Endodermal cell (in vitro differentiated cells): ENCODE data around the gene AKNAD1. TPM values are rescaled to one million over a fixed set of nuclear protein-coding genes. Genes with fewer than 3 reads are reported as not detected.

Source experiments
- DNase-seq: peaks from one replicate; pipeline ENCODE4 v3.0.0-alpha.2; 2017
- H3K27ac ChIP-seq: 2 replicates; pipeline ENCODE4 v1.5.1; 2013; ENCODE audit warnings: mild to moderate bottlenecking, low read depth, low read length, moderate library complexity
- H3K27me3 ChIP-seq: 2 replicates; pipeline ENCODE4 v1.6.1; 2013; ENCODE audit warnings: mild to moderate bottlenecking, low read length, moderate library complexity; ENCODE audit not compliant: insufficient read depth, control insufficient read depth, poor library complexity, severe bottlenecking
- H3K36me3 ChIP-seq: 2 replicates; pipeline ENCODE4 v1.7.0; 2013; ENCODE audit warnings: mild to moderate bottlenecking, low read length, moderate library complexity; ENCODE audit not compliant: control insufficient read depth, insufficient read depth
- H3K4me1 ChIP-seq: one replicate; pipeline ENCODE4 v1.7.0; 2013; ENCODE audit warnings: low read length; ENCODE audit not compliant: control insufficient read depth, insufficient read depth
- H3K4me3 ChIP-seq: 2 replicates; pipeline ENCODE4 v1.5.1; 2013; ENCODE audit warnings: mild to moderate bottlenecking, low read length, moderate library complexity
- H3K9ac ChIP-seq: 2 replicates; pipeline ENCODE4 v1.6.1; 2013; ENCODE audit warnings: mild to moderate bottlenecking, low read length, moderate library complexity; ENCODE audit not compliant: poor library complexity, severe bottlenecking; ENCODE audit errors: extremely low read depth
- H3K9me3 ChIP-seq: 2 replicates; pipeline ENCODE4 v1.6.1; 2013; ENCODE audit warnings: mild to moderate bottlenecking, low read length, moderate library complexity; ENCODE audit not compliant: control insufficient read depth
- H3K27ac Mint-ChIP-seq: 2 replicates; pipeline ENCODE4 v1.8.0; 2020; ENCODE audit warnings: mixed read lengths
- H3K27me3 Mint-ChIP-seq: 2 replicates; pipeline ENCODE4 v1.8.0; 2021; ENCODE audit warnings: mild to moderate bottlenecking, mixed read lengths; ENCODE audit not compliant: insufficient read depth
- H3K36me3 Mint-ChIP-seq: 2 replicates; pipeline ENCODE4 v1.8.0; 2020; ENCODE audit warnings: low read depth, mixed read lengths
- H3K4me1 Mint-ChIP-seq: 2 replicates; pipeline ENCODE4 v1.8.0; 2020; ENCODE audit warnings: mixed read lengths
- H3K4me3 Mint-ChIP-seq: 2 replicates; pipeline ENCODE4 v1.8.0; 2020; ENCODE audit warnings: mild to moderate bottlenecking, moderate library complexity, mixed read lengths
- H3K9me3 Mint-ChIP-seq: 2 replicates; pipeline ENCODE4 v1.8.0; 2020; ENCODE audit warnings: mild to moderate bottlenecking, mixed read lengths
- whole genome bisulfite sequencing, 2 experiments: methylation state at CpG; one replicate each; pipeline versions ENCODE4 v1.1.5 to v1.1.7; 2013; ENCODE audit warnings: missing lambda C conversion rate in 2 of 2, mixed read lengths in 1 of 2; ENCODE audit not compliant: insufficient coverage in 1 of 2, insufficient read length in 1 of 2; 5-methylcytosine and 5-hydroxymethylcytosine counted together
- total RNA-seq, 2 donors: library from RNA; stranded (reverse); fragmentation: NEBNext Ultra II Directional in 1 of 2; extraction: Animal tissue kit (Norgen Biotek cat#: 25700) in 1 of 2; gene quantifications; 2 replicates in 1 of 2; 3 replicates in 1 of 2; pipeline ENCODE4 v1.2.1, GENCODE V29; 2021
- TF ChIP-seq, protein P1 (sequence below): fragments of 200-600 bp; sonication (generic); conservative IDR thresholded peaks from 2 replicates; pipeline ENCODE4 v1.5.0; 2021; ENCODE audit warnings: antibody characterized with exemption, mild to moderate bottlenecking

Gene AKNAD1
- total RNA-seq, 2 donors from 2014 or later, result 0.20 to 2.0 TPM

DNA sequence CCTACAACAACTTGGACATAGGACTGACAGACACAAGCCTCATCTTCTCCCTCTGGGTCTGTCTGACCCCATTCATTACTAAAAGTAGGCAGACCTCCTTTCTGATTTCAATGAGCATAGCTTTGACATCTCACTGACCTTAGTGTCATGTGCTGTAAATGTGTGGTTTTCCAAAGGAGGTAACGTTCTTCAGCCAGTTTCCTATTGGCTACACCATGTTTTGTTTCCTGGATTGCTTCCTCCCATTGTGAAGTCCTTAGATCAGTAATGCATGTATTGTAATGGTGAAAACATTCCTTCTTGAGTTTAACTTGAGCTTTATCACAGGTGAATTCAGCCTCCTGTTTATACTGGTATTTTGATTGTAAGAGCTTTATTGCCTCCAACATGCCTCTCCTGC is 89.8 kb downstream of the AKNAD1 start:
- DNase-seq, result no peak
- WGBS, 2 experiments, result 83 to 93% methylated on average over 1 of the region's 1 CpG
- H3K9ac ChIP-seq, result no peak overlapping the region
- no peak overlapping the region for H3K4me3 Mint-ChIP-seq
- H3K27me3 ChIP-seq, result no peaks in the 10 kb centered on the region
- no peaks in the 10 kb centered on the region for H3K9me3 ChIP-seq
- no peaks in the 10 kb centered on the region for H3K27me3 Mint-ChIP-seq
- no peaks in the 10 kb centered on the region for H3K9me3 Mint-ChIP-seq
- H3K36me3 ChIP-seq, result peaks cover 48% of the 10 kb centered on the region
- no peak overlapping the region for H3K27ac ChIP-seq
- H3K4me1 Mint-ChIP-seq, result no peaks in the 10 kb centered on the region
- peaks cover 32% of the 10 kb centered on the region for H3K36me3 Mint-ChIP-seq
- H3K27ac Mint-ChIP-seq, result no peak overlapping the region
- H3K4me1 ChIP-seq, result peaks cover 3% of the 10 kb centered on the region
- TF ChIP-seq, protein P1, sequence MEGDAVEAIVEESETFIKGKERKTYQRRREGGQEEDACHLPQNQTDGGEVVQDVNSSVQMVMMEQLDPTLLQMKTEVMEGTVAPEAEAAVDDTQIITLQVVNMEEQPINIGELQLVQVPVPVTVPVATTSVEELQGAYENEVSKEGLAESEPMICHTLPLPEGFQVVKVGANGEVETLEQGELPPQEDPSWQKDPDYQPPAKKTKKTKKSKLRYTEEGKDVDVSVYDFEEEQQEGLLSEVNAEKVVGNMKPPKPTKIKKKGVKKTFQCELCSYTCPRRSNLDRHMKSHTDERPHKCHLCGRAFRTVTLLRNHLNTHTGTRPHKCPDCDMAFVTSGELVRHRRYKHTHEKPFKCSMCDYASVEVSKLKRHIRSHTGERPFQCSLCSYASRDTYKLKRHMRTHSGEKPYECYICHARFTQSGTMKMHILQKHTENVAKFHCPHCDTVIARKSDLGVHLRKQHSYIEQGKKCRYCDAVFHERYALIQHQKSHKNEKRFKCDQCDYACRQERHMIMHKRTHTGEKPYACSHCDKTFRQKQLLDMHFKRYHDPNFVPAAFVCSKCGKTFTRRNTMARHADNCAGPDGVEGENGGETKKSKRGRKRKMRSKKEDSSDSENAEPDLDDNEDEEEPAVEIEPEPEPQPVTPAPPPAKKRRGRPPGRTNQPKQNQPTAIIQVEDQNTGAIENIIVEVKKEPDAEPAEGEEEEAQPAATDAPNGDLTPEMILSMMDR, result no peak
- no peak overlapping the region for H3K4me3 ChIP-seq

Other genes with a start within 250 kb of the AKNAD1 start
- gene HENMT1, start 196.0 kb downstream of the AKNAD1 start, total RNA-seq, result 1 to 10 TPM; 4.3 to 7.4 TPM
- gene PRPF38B, start 164.8 kb downstream of the AKNAD1 start, total RNA-seq, result 10 to 100 TPM; 45.0 to 47.3 TPM
- gene FNDC7, start 144.2 kb downstream of the AKNAD1 start, total RNA-seq, result not detected
- 10 to 100 TPM; 37.4 to 38.5 TPM for gene STXBP3, start 110.4 kb downstream of the AKNAD1 start, total RNA-seq
- 10 to 100 TPM; 39.0 to 60.1 TPM for gene GPSM2, start 19.9 kb upstream of the AKNAD1 start, total RNA-seq
- gene CLCC1, start 106.4 kb upstream of the AKNAD1 start, total RNA-seq, result 10 to 100 TPM; 19.4 to 25.3 TPM
- gene WDR47, start 185.0 kb upstream of the AKNAD1 start, total RNA-seq, result 1 to 10 TPM; 7.5 to 9.2 TPM
- gene TAF13, start 218.9 kb upstream of the AKNAD1 start, total RNA-seq, result 10 to 100 TPM; 39.2 to 48.6 TPM
- gene TMEM167B, start 233.7 kb upstream of the AKNAD1 start, total RNA-seq, result 10 to 100 TPM; 14.6 to 23.0 TPM